EH (cell line): ENCODE measurements around the gene TERT.
"Not testable (repeated sequence)": the region's sequence is repeated elsewhere in the genome, so short reads cannot be mapped to it uniquely, and the experiment has no call there.

ENCODE experiments used
- DNase-seq: peaks from one replicate; pipeline ENCODE4 v3.0.0-alpha.2; 2015; ENCODE audit warnings: low read depth

Gene TERT

DNA sequence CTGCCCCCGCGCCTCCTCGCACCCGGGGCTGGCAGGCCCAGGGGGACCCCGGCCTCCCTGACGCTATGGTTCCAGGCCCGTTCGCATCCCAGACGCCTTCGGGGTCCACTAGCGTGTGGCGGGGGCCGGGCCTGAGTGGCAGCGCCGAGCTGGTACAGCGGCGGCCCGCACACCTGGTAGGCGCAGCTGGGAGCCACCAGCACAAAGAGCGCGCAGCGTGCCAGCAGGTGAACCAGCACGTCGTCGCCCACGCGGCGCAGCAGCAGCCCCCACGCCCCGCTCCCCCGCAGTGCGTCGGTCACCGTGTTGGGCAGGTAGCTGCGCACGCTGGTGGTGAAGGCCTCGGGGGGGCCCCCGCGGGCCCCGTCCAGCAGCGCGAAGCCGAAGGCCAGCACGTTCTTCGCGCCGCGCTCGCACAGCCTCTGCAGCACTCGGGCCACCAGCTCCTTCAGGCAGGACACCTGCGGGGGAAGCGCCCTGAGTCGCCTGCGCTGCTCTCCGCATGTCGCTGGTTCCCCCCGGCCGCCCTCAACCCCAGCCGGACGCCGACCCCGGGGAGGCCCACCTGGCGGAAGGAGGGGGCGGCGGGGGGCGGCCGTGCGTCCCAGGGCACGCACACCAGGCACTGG, 548 bp downstream of the TERT start:
- peak; percentile 38 for DNase-seq

DNA sequence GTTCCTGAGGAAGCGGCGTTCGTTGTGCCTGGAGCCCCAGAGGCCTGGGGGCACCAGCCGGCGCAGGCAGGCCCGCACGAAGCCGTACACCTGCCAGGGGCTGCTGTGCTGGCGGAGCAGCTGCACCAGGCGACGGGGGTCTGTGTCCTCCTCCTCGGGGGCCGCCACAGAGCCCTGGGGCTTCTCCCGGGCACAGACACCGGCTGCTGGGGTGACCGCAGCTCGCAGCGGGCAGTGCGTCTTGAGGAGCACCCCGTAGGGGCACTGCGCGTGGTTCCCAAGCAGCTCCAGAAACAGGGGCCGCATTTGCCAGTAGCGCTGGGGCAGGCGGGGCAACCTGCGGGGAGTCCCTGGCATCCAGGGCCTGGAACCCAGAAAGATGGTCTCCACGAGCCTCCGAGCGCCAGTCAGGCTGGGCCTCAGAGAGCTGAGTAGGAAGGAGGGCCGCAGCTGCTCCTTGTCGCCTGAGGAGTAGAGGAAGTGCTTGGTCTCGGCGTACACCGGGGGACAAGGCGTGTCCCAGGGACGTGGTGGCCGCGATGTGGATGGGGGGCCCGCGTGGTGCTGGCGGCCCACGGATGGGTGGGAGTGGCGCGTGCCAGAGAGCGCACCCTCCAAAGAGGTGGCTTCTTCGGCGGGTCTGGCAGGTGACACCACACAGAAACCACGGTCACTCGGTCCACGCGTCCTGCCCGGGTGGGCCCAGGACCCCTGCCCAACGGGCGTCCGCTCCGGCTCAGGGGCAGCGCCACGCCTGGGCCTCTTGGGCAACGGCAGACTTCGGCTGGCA, 1.3 kb downstream of the TERT start:
- DNase-seq, result peak; percentile 46

DNA sequence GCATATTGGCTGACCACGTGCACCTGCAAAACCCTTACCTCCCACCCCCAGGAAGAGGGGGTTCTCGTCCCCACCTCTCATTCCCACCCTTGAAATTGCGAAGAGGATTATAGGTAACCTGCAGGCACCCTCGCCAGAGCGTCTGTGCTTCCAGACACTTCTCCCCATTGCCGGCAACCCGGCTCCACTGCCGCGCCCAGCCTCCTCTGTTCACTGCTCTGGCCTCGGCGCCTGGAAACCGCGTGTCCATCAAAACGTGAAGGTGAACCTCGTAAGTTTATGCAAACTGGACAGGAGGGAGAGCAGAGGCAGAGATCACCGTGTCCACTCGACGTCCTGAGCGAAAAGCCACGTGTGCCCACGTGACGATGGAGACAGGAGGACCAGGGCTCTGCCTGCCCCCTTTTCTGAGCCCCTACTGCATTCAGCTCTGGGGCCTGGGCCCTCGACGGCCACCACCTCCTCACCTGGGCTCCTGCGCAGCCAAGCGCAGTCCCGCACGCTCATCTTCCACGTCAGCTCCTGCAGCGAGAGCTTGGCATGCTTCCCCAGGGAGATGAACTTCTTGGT, 1.9 kb downstream of the TERT start:
- DNase-seq, result peak; percentile 69

DNA sequence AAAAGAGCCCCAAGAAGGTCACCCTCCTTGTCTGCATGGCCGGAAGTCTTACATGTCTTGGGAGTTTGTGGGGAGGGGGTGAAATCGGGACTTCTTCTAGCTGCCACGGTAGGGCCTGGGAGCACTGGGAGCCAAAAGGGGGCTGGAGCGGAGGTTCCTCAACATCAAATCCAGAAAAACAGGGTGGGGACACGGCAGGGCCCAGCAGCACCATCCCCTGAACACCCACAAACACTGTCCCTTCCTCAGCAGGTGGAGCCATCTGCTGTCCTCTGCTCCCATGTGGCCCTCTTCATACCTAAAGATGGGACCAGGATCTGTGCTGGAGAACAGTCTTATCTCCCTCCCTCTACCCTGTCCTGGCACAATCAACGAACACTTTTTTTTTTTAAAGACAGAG, 2.7 kb downstream of the TERT start:
- DNase-seq, result no peak

DNA sequence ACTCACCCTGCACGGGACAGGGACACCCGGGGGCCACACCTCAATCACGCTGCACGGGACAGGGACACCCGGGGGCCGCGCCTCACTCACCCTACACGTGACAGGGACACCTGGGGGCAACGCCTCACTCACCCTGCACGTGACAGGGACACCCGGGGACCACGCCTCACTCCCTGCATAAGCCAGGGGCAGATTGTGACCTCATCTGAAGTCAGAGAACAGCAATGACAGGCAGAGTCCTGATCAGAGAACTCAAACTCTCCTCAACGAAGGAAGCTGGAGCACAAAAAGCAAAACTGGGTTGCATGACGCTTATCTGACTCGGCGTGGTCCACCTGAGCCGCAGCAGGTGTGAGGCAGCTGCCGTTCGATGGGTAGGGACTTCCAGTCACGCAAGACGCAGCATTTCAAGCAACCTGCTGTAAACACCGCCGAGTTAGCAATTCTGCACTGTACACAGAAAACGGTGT, 3.2 kb downstream of the TERT start:
- no peak for DNase-seq

- DNase-seq, result not testable (repeated sequence)
Observed at GRCh38 chr5:1290956-1291355, 3.9 kb downstream of the TERT start.

DNA sequence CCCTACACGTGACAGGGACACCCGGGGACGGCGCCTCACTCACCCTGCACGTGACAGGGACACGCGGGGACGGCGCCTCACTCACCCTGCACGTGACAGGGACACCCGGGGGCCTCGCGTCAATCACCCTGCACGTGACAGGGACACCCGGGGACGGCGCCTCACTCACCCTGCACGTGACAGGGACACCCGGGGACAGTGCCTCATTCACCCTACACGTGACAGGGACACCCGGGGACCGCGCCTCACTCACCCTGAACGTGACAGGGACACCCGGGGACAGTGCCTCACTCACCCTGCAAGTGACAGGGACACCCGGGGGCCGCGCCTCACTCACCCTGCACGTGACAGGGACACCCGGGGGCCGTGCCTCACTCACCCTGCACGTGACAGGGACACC, 5.3 kb downstream of the TERT start:
- not testable (repeated sequence) for DNase-seq

DNA sequence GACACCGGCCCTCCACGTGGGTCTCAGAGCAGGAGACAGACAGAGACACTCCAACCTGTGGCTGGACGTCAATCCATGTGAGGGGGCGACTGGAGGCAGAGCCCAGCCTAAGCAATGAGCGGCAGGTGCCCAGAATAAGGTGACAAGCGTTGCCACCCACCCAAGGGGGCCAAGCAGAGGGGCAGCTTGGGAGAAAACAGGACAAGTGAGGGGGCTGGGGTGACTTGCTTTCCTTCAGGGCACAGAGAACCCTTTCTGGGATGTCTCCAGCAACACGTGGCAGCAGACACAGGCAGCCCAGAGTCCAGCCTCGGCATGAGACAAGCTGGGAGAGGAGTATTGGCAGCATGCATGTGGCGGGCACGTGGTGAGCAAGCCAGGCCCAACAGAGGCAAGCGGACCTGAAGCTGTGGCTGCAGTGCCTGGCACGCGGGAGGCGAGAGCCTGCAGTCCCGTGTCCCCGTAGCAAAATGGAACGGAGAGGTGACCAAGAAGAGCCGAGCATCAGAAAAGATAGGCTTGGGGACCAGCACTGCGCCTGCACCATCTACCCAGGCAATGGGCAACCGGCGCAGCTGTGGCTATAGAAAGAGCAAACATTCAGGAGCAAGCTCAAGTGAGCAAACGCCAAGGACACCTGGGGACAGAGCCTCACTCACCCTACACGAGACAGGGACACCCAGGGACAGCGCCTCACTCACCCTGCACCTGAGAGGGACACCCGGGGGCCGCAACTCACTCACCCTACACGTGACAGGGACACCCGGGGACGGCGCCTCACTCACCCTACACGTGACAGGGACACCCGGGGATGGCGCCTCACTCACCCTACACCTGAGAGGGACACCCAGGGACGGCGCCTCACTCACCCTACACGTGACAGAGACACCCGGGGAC, 6.2 kb downstream of the TERT start:
- DNase-seq, result no peak

- DNase-seq, result no peak
Observed at GRCh38 chr5:1285883-1286291, 9.0 kb downstream of the TERT start.

GRCh38 chr5:1285141-1285540, 9.7 kb downstream of the TERT start:
- no peak for DNase-seq

DNA sequence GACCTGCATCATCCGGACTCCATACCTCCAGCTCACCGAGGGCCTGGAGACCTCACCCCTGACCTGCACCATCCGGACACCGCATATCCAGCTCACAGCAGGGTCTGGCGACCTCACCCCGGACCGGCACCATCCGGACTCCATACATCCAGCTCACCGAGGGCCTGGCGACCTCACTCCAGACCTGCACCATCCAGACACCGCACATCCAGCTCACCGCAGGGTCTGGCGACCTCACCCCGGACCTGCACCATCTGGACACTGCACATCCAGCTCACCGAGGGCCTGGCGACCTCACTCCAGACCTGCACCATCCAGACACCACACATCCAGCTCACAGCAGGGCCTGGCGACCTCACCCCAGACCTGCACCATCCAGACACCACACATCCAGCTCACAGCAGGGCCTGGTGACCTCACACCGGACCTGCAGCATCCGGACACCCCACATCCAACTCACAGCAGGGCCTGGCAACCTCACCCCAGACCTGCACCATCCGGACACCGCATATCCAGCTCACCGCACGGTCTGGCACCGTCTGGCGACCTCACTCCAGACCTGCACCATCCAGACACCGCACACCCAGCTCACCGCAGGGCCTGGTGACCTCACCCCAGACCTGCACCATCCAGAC, 10.4 kb downstream of the TERT start:
- DNase-seq, result not testable (repeated sequence)

- DNase-seq, result not testable (repeated sequence)
Observed at GRCh38 chr5:1283729-1284041, 11.2 kb downstream of the TERT start.

DNA sequence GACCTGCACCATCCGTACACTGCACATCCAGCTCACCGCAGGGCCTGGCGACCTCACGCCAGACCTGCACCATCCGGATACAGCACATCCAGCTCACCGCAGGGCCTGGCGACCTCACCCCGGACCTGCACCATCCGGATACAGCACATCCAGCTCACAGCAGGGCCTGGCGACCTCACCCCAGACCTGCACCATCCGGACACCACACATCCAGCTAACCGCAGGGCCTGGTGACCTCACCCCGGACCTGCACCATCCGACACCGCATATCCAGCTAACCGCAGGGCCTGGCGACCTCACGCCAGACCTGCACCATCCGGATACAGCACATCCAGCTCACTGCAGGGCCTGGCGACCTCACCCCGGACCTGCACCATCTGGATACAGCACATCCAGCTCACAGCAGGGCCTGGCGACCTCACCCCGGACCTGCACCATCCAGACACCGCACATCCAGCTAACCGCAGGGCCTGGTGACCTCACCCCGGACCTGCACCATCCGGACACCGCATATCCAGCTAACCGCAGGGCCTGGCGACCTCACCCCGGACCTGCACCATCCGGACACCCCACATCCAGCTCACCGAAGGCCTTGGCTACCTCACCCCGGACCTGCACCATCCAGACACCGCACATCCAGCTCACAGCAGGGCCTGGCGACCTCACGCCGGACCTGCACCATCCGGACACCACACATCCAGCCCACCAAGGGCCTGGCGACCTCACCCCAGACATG, 11.7 kb downstream of the TERT start:
- DNase-seq, result not testable (repeated sequence)

GRCh38 chr5:1282131-1282992, 12.5 kb downstream of the TERT start:
- peak; percentile 66 for DNase-seq

DNA sequence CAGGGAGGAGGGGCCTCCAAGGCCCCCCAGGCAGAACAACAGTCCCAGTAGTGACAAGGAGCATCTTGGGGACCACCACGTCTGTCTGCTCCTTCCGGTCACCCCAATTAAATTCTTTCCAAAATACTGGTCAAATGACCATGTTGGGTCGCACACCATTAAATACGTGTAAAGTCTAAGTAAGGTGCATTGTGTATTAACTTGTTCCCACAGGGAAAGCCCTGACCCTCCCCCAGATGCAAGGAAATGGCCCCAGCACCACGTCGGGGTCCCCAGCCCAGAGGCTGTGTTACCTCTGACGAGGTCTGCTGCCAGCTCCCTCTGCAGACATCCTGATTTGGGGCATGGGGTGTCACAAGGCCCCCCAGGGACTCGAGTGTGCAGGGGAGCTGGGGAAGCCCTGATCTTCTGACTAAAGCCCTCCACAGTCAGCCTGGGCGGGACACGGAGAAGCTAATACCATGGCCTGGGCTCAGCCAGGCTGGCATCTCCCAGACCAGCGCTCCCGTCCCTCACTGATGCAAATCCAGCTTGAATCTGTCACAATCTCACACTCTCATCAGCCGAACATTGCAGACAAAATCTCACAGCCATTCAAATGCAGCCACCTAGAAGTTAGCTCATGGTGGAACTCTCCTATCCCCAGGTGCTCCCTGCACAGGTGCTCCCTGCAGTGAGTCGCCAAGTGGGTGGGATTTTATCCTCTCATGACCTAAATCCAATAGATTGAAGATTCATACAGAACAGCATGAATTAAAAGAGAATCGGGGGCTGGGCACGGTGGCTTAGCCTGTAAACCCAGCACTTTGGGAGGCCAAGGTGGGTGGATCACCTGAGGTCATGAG, 13.6 kb downstream of the TERT start:
- no peak for DNase-seq

GRCh38 chr5:1280177-1281037, 14.5 kb downstream of the TERT start:
- peak; percentile 57 for DNase-seq

- no peak for DNase-seq
Observed at GRCh38 chr5:1279443-1280151, 15.3 kb downstream of the TERT start.
